Calu3 (cell line): ENCODE data around the gene MRPL17. TPM values are rescaled to one million over a fixed set of nuclear protein-coding genes. Genes with fewer than 3 reads are reported as not detected.

Experiments used
- BruUV-seq: library from RNA; stranded (reverse); fragments of 400-500 nt; replicated peaks from 2 replicates; lab custom pipeline; 2021; lab: Mats Ljungman, UMichigan
- CTCF ChIA-PET: fragments of 300-600 bp; sonication (Branson Sonifier 250); formaldehyde crosslinking; loops from one replicate; lab custom pipeline; 2022; ENCODE audit warnings: antibody characterized with exemption; lab: Charles Lee
- DNase-seq: peaks from one replicate; pipeline ENCODE4 v3.0.0; 2022
- H3K27ac Mint-ChIP-seq: one replicate; pipeline ENCODE4 v1.8.0; 2022; ENCODE audit warnings: mixed read lengths; ENCODE audit not compliant: unreplicated experiment
- H3K27me3 Mint-ChIP-seq: one replicate; pipeline ENCODE4 v1.8.0; 2022; ENCODE audit warnings: mixed read lengths; ENCODE audit not compliant: unreplicated experiment
- H3K36me3 Mint-ChIP-seq: one replicate; pipeline ENCODE4 v1.8.0; 2022; ENCODE audit warnings: mild to moderate bottlenecking, moderate library complexity, mixed read lengths; ENCODE audit not compliant: insufficient read depth, unreplicated experiment
- H3K4me1 Mint-ChIP-seq: one replicate; pipeline ENCODE4 v1.8.0; 2022; ENCODE audit warnings: mild to moderate bottlenecking, low read depth, mixed read lengths; ENCODE audit not compliant: unreplicated experiment
- H3K4me3 Mint-ChIP-seq: one replicate; pipeline ENCODE4 v1.8.0; 2022; ENCODE audit warnings: mild to moderate bottlenecking, low read depth, moderate library complexity, mixed read lengths; ENCODE audit not compliant: unreplicated experiment
- H3K9me3 Mint-ChIP-seq: one replicate; pipeline ENCODE4 v1.8.0; 2022; ENCODE audit warnings: low read depth, mixed read lengths; ENCODE audit not compliant: unreplicated experiment
- CTCF ChIP-seq: fragments of 200-600 bp; IDR thresholded peaks from one replicate; pipeline ENCODE4 v1.8.0; 2022; ENCODE audit warnings: antibody characterized with exemption; ENCODE audit not compliant: unreplicated experiment
- intact Hi-C: fragments of 100-400 bp; cut with micrococcal nuclease; formaldehyde crosslinking; loops from one replicate; pipeline ENCODE4 v1.10.0; 2022; ENCODE audit not compliant: unreplicated experiment
- total RNA-seq: library from RNA; stranded (reverse); gene quantifications from 2 replicates; pipeline ENCODE4 v1.2.3, GENCODE V29; 2022

The MRPL17 gene
- total RNA-seq, 1 experiment from 2014 or later = 78.2 TPM

- Mint-ChIP-seq H3K9me3 (peaks cover 3% of the 10 kb centered on the region), H3K4me1 (no peaks in the 10 kb centered on the region), H3K36me3 (no peaks in the 10 kb centered on the region), H3K4me3 (no peak overlapping the region), H3K27me3 (peaks cover 14% of the 10 kb centered on the region), H3K27ac (no peak overlapping the region)
- no peak for DNase-seq
- intact Hi-C loops = no loop called here
- no TSS peak for BruUV-seq
- no peak for TF ChIP-seq CTCF
- CTCF ChIA-PET = no interaction called here
These were observed 9.5 kb downstream of the MRPL17 start for GRCh38 chr11:6673523-6674218.

- CTCF ChIA-PET = interaction anchor here (0.7 to 0.9 kb wide), 3 partner anchors 33 to 309 kb away, joined by 3 to 5 read pairs (median 3); no protein-coding TSS in a partner anchor
- BruUV-seq = no TSS peak
- Mint-ChIP-seq H3K9me3 (peaks cover 3% of the 10 kb centered on the region), H3K4me3 (no peak overlapping the region), H3K27me3 (peaks cover 19% of the 10 kb centered on the region), H3K27ac (no peak overlapping the region), H3K36me3 (no peaks in the 10 kb centered on the region), H3K4me1 (no peaks in the 10 kb centered on the region)
- no peak for DNase-seq
- intact Hi-C loops = no loop called here
- no peak for TF ChIP-seq CTCF
These were observed 11.1 kb downstream of the MRPL17 start for GRCh38 chr11:6671991-6672390.

- intact Hi-C loops = no loop called here
- peaks cover 3% of the 10 kb centered on the region for H3K9me3 Mint-ChIP-seq
- no peak overlapping the region for H3K4me3 Mint-ChIP-seq
- no peak overlapping the region for H3K27ac Mint-ChIP-seq
- TF ChIP-seq CTCF = no peak
- BruUV-seq = no TSS peak
- H3K4me1 Mint-ChIP-seq = no peaks in the 10 kb centered on the region
- H3K36me3 Mint-ChIP-seq = no peaks in the 10 kb centered on the region
- H3K27me3 Mint-ChIP-seq = peaks cover 30% of the 10 kb centered on the region
- CTCF ChIA-PET = interaction anchor here (0.7 kb wide), 1 partner anchor 794 kb away, joined by 4 read pairs; no protein-coding TSS in a partner anchor
- no peak for DNase-seq
These were observed 12.8 kb downstream of the MRPL17 start for GRCh38 chr11:6670202-6670830.

- Mint-ChIP-seq H3K4me3 (no peak overlapping the region), H3K27me3 (peaks cover 48% of the 10 kb centered on the region), H3K9me3 (peaks cover 3% of the 10 kb centered on the region), H3K27ac (no peak overlapping the region), H3K4me1 (no peaks in the 10 kb centered on the region), H3K36me3 (no peaks in the 10 kb centered on the region)
- BruUV-seq = no TSS peak
- intact Hi-C loops = no loop called here
- peak; percentile 52 for TF ChIP-seq CTCF
- CTCF ChIA-PET = interaction anchor here (0.7 to 1.5 kb wide), 5 partner anchors 15 to 223 kb away, joined by 3 to 14 read pairs (median 4); partner anchors contain the start of genes ILK, MRPL17 and TPP1
- peak; percentile 8 for DNase-seq
These were observed 15.3 kb downstream of the MRPL17 start for GRCh38 chr11:6667733-6668374.
